ENCODE data around the gene MFAP2. TPM values are rescaled to one million over a fixed set of nuclear protein-coding genes. Genes with fewer than 3 reads are reported as not detected.

The MFAP2 gene
- total RNA-seq, 4 donors from 2014 or later = 3.9 to 16.0 (median 5.4) TPM

GRCh38 chr1:16975211-16975610 lies 5.2 kb downstream of the MFAP2 start:
- TF ChIP-seq CTCF (IDR thresholded peaks at IDR 0.05) (no peak), POLR2A (IDR thresholded peaks at IDR 0.05) (no peak)
- intact Hi-C loops (cut with DNase I; ENCODE audit: low total_unique reads) = no loop called here
- 52 to 71% methylated on average over 10 to 14 of the region's 14 CpGs for WGBS, 2 donors
- H3K4me3 ChIP-seq (ENCODE audit: low read depth, poor library complexity, severe bottlenecking) = no peak overlapping the region
- no peak for DNase-seq (ENCODE audit: low spot score in 2 of 2)

- TF ChIP-seq POLR2A (IDR thresholded peaks at IDR 0.05) = no peak
- no peak for TF ChIP-seq CTCF (IDR thresholded peaks at IDR 0.05)
- WGBS, 2 donors = 81 to 90% methylated on average over 9 of the region's 9 CpGs
- no peak for DNase-seq (ENCODE audit: low spot score in 2 of 2)
- intact Hi-C loops (cut with DNase I; ENCODE audit: low total_unique reads) = no loop called here
- H3K4me3 ChIP-seq (ENCODE audit: low read depth, poor library complexity, severe bottlenecking) = no peak overlapping the region
Observed at GRCh38 chr1:16973215-16973614, 7.2 kb downstream of the MFAP2 start.

GRCh38 chr1:16972189-16972895 lies 8.1 kb downstream of the MFAP2 start:
- no peak overlapping the region for H3K4me3 ChIP-seq (ENCODE audit: low read depth, poor library complexity, severe bottlenecking)
- intact Hi-C loops (cut with DNase I; ENCODE audit: low total_unique reads) = no loop called here
- TF ChIP-seq POLR2A (IDR thresholded peaks at IDR 0.05) = no peak
- TF ChIP-seq CTCF (IDR thresholded peaks at IDR 0.05) = no peak
- WGBS, 2 donors = 85 to 89% methylated on average over 10 of the region's 11 CpGs
- DNase-seq (ENCODE audit: low spot score in 2 of 2) = no peak

GRCh38 chr1:16971341-16972188 lies 8.9 kb downstream of the MFAP2 start:
- no peak overlapping the region for H3K4me3 ChIP-seq (ENCODE audit: low read depth, poor library complexity, severe bottlenecking)
- intact Hi-C loops (cut with DNase I; ENCODE audit: low total_unique reads) = no loop called here
- TF ChIP-seq CTCF (IDR thresholded peaks at IDR 0.05) (no peak), POLR2A (IDR thresholded peaks at IDR 0.05) (no peak)
- DNase-seq (ENCODE audit: low spot score in 2 of 2) = no peak
- 51 to 60% methylated on average over 26 to 28 of the region's 28 CpGs for WGBS, 2 donors

GRCh38 chr1:16970132-16970910 lies 10.1 kb downstream of the MFAP2 start:
- intact Hi-C loops (cut with DNase I; ENCODE audit: low total_unique reads) = no loop called here
- no peak overlapping the region for H3K4me3 ChIP-seq (ENCODE audit: low read depth, poor library complexity, severe bottlenecking)
- TF ChIP-seq POLR2A (IDR thresholded peaks at IDR 0.05) (no peak), CTCF (IDR thresholded peaks at IDR 0.05) (no peak)
- 89 to 91% methylated on average over 21 to 24 of the region's 28 CpGs for WGBS, 2 donors
- DNase-seq (ENCODE audit: low spot score in 2 of 2) = no peak
